GM18517 (cell line): ENCODE results near the gene MOV10L1.

ENCODE experiments used
- ATAC-seq: cut with Tn5 transposase; IDR thresholded peaks from one replicate; pipeline ENCODE4 v1.9.1; 2021; ENCODE audit warnings: mild to moderate bottlenecking, moderate library complexity; ENCODE audit not compliant: unreplicated experiment

MOV10L1 gene

GRCh38 chr22:50089682-50090411 lies at the start of gene MOV10L1:
TSS of gene MOV10L1 (plus strand) at chr22:50090006. CDS start at chr22:50090089, 83 bp downstream.
- no peak for ATAC-seq

- no peak for ATAC-seq
Measured at GRCh38 chr22:50040717-50041116, 49.1 kb upstream of the MOV10L1 start.

GRCh38 chr22:50041361-50042065 lies 48.3 kb upstream of the MOV10L1 start:
- ATAC-seq: no peak

- ATAC-seq: no peak
Measured at GRCh38 chr22:50044485-50045118, 45.2 kb upstream of the MOV10L1 start.

GRCh38 chr22:50045211-50046018 lies 44.4 kb upstream of the MOV10L1 start:
- no peak for ATAC-seq

GRCh38 chr22:50046019-50046415 lies 43.8 kb upstream of the MOV10L1 start:
- ATAC-seq: no peak

- no peak for ATAC-seq
Measured at GRCh38 chr22:50046481-50047245, 43.1 kb upstream of the MOV10L1 start.

GRCh38 chr22:50047346-50047745 lies 42.5 kb upstream of the MOV10L1 start:
- no peak for ATAC-seq

- no peak for ATAC-seq
Measured at GRCh38 chr22:50048061-50048765, 41.6 kb upstream of the MOV10L1 start.

- no peak for ATAC-seq
Measured at GRCh38 chr22:50048836-50049235, 41.0 kb upstream of the MOV10L1 start.

- no peak for ATAC-seq
Measured at GRCh38 chr22:50049299-50050195, 40.3 kb upstream of the MOV10L1 start.

GRCh38 chr22:50051930-50052329 lies 37.9 kb upstream of the MOV10L1 start:
- ATAC-seq: no peak

- ATAC-seq: no peak
Measured at GRCh38 chr22:50053861-50054260, 35.9 kb upstream of the MOV10L1 start.

- no peak for ATAC-seq
Measured at GRCh38 chr22:50056214-50056972, 33.4 kb upstream of the MOV10L1 start.

- no peak for ATAC-seq
Measured at GRCh38 chr22:50057278-50058060, 32.3 kb upstream of the MOV10L1 start.

GRCh38 chr22:50058061-50058905 lies 31.5 kb upstream of the MOV10L1 start, which contains the start of gene TTLL8:
TSS of gene TTLL8 (minus strand) at chr22:50058298.
- ATAC-seq: no peak
